GM10266 (cell line): ENCODE results near the gene GSDME.

Experiments used
- DNase-seq: peaks from one replicate; pipeline ENCODE4 v3.0.0; 2012; ENCODE audit errors: extremely low spot score
- TF ChIP-seq, protein P1 (sequence below): IDR thresholded peaks from 2 replicates; pipeline ENCODE4 v1.5.1; 2012; ENCODE audit warnings: mild to moderate bottlenecking, low read depth; ENCODE audit not compliant: control insufficient read depth, insufficient read depth; ENCODE audit errors: missing control alignments

GSDME gene

DNA sequence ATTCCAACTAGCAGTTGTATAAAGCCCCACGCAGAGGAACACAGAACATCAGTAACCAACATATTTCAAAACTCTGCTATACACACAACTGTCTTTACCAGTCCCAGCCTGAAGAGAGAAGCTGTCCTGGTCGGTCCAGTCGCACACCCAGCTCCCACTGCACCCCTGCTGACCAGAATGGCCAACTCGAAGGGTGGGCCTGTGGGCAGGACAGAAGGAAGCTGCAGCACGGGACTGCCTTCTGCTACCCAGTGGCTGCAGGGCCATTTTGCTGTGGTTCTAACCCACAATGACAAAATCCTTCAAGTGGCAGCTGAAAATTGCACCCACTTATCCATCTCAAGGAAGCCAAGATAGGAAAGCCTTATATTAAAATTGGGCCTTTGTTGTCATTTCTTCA lies 48.2 kb downstream of the GSDME start:
- no peak for DNase-seq
- TF ChIP-seq, protein P1, sequence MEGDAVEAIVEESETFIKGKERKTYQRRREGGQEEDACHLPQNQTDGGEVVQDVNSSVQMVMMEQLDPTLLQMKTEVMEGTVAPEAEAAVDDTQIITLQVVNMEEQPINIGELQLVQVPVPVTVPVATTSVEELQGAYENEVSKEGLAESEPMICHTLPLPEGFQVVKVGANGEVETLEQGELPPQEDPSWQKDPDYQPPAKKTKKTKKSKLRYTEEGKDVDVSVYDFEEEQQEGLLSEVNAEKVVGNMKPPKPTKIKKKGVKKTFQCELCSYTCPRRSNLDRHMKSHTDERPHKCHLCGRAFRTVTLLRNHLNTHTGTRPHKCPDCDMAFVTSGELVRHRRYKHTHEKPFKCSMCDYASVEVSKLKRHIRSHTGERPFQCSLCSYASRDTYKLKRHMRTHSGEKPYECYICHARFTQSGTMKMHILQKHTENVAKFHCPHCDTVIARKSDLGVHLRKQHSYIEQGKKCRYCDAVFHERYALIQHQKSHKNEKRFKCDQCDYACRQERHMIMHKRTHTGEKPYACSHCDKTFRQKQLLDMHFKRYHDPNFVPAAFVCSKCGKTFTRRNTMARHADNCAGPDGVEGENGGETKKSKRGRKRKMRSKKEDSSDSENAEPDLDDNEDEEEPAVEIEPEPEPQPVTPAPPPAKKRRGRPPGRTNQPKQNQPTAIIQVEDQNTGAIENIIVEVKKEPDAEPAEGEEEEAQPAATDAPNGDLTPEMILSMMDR: no peak

DNA sequence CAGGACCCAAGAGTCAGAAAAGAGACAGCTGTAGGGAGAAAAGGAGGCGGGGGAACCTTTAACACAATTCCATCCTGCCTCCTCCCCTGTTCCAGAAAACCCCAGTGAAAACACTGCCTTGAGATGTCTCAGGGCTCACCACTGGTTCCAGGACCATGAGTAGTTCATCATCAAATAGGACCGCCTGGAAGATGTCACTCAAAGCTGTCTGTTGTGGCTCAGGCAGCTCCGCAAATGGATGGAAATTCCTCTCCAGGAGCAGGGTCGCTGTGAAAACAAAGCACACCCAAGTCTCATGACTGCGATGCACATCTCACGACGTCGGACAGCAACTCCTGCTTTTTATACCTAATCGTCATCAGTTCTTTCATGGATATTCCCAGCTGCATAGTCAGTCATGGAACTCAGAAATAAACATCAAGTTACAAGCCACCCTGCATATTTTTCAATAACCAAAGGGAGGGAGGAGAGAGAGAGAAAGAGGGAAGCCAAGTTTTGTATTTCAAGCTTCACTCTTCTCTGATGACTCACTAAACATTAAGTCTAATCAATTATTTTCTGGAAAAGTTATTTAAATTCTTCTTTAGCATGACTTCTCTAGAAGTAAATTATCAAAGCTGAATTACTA lies 49.2 kb downstream of the GSDME start:
- TF ChIP-seq, protein P1: no peak
- DNase-seq: no peak

DNA sequence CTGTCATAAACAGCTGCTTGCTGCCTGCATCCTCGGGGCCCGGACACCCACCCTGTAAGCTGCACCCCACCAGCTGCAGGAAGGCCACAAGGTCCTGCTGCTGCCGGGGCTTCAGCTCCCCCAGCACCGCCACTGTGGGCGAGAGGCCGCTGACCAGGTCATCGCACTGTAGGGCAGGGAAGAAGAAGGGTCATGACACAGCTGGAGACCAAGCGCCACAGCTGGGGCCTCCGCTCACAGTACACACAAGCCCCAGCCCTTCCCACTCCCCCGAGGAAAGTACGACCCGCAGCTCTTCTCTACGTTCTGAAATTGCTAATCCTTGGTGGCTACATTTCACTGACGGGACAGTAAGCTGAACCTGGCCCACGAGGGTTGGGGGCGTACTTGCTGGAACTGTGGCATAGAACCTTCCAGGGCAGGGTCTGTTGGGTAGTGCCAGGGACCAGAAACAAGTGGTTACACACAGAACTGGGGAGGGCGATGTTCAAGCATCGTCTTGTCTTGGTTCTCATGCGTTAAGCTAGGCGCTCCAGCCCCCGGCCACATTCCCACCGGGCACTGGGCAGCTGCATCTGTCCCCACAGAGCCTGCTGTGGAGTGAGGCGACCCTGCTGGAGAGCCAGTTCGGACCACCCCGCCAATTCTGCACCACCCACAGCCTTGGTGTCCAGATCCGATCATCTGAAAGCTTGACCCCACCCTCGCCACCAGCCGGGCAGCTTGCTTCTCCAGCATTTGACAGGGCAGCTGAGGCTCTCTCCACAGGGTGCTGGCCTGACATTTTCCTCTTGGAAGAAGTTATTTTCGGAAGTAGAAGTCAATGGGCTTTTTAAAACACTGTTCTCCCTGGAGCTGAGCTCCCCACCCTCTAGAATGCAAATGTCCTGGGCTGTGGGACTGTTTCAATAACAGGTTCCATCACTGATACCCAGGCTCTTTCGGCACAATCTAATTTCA lies 50.8 kb downstream of the GSDME start:
- no peak for DNase-seq
- TF ChIP-seq, protein P1: no peak

DNA sequence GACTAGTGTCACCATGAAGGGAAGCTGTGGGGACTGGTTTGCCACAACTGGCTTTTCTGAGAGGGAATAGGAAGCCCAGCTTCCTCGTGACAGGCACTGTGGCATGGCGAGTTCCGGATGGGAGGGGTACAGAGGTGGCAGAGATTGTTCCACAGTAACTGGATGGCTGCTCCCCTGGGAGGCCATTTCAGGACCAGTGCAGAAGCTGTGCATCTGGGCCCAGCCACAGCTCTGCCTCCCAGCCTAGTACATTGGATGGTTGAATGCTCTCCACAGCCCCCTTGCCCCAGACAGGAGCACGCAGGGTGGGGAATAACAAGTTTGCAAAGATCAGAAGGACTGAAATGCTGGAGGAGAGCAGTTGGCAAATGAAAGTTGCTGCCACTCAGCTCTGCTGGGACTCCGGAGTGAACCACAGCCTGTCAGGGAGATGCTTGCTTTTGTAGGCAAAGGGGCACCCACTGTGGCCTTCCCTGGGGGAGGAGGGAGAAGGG lies 51.8 kb downstream of the GSDME start:
- DNase-seq: no peak
- TF ChIP-seq, protein P1: no peak

DNA sequence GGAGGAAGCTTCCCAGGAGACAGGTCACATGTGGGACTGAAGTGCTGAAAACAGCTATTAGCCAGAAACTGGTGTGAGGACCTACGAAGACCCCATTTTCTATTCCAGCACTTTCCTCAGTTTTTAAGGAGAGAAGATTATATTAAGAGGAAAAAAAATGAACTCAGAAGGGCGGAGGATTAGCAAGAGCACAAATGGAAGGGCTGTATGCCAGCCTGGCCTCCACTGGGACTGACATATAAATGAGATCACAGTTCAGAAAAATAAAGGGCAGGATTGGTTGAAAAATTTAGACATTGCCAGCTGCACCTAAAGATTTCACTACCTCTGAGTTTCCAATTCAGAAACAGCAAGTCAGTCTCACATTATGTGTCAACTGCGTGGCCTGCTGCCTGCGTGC lies 53.0 kb downstream of the GSDME start:
- TF ChIP-seq, protein P1: no peak
- DNase-seq: no peak

DNA sequence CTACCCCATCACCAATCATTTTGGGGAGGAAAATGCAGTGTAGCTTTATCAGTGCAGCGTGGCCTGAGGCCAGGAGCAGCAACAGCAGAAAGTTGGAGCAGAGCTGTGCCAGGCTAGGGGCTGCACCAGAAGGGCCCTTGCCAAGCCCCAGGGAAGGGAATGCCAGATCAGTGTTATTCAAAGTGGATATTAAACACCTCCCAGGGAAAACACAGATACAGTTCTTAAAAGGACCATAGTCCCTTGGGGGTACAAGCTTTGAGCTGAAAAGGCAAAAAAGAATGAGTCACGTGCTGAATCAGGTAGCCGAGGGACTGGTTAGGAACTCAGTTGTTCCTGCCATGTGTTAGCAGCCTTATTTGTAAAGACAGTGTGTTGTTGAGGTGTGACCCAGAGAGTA lies 54.0 kb downstream of the GSDME start:
- DNase-seq: no peak
- TF ChIP-seq, protein P1: no peak

DNA sequence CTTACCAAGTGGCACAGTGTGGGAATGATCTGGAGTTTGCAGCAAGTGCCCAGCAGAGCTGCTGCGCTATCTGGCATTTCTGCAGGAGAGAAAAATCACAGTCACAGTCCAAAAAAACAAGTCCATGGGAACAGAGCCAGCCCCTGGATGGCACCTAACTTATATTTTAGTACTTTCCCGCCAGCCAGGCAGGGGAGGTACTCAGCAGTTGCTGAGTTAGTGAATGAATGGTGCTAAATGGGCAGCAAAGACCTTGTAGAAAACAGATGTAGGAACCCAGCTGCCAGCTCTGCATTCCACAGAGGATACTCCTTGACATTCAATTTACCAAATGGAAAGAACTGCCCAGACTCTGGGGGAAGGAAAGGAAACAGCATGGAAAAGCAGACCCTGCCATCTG lies 54.5 kb downstream of the GSDME start:
- no peak for DNase-seq
- TF ChIP-seq, protein P1: no peak
